BLaER1 (cell line): Measurements from ENCODE around the gene CEP295NL.
"Not testable (repeated sequence)": the region's sequence is repeated elsewhere in the genome, so short reads cannot be mapped to it uniquely, and the experiment has no call there.

ENCODE experiments used
- H3K27ac ChIP-seq: shearing (Covaris generic); formaldehyde crosslinking; 2 replicates; pipeline ENCODE4 v1.8.1; 2022
- H3K27me3 ChIP-seq: shearing (Covaris generic); formaldehyde crosslinking; 2 replicates; pipeline ENCODE4 v1.8.1; 2022
- H3K36me3 ChIP-seq: shearing (Covaris generic); formaldehyde crosslinking; 2 replicates; pipeline ENCODE4 v1.8.1; 2022
- H3K4me1 ChIP-seq: shearing (Covaris generic); formaldehyde crosslinking; 2 replicates; pipeline ENCODE4 v1.8.1; 2022
- H3K4me2 ChIP-seq: shearing (Covaris generic); formaldehyde crosslinking; 2 replicates; pipeline ENCODE4 v1.8.1; 2022
- H3K4me3 ChIP-seq: shearing (Covaris generic); formaldehyde crosslinking; 2 replicates; pipeline ENCODE4 v1.8.1; 2022
- H3K9ac ChIP-seq: shearing (Covaris generic); formaldehyde crosslinking; 2 replicates; pipeline ENCODE4 v1.8.1; 2022
- H3K9me3 ChIP-seq: shearing (Covaris generic); formaldehyde crosslinking; 2 replicates; pipeline ENCODE4 v1.8.1; 2022
- H4K20me1 ChIP-seq: shearing (Covaris generic); formaldehyde crosslinking; 2 replicates; pipeline ENCODE4 v1.8.1; 2022
- Cebpa-rat ChIP-seq: shearing (Covaris generic); IDR thresholded peaks from 2 replicates; pipeline ENCODE4 v1.8.1; 2022

Gene CEP295NL, protein sequence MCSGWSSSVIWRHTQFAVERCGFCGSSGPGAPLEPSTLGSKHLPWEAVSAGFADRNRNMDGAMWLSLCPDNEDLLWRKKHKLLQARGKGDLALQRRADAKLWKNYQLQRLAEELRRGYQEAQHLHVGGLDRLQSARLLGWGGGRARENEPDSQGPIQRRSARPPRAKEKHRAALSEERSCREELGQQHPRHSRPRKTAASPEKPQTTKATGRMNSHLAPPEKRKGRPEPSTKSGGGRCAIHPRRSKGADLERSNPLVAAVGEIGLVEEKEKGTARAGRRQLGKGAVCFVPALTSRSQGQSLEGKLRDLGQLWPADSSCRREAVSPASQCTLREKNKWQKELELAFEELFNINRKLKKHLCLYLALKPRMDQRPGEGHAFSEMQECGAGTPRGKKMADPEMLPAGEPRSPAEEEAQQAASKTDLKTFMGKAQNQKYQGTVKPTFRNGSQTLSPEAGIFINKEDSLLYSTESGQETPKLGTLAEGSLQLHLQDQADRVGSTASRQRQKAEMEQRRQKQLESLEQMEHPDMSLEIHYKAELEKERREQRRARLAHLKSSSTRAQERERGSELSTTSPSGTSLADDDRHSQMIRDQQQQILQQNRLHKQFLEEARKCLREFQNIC

DNA sequence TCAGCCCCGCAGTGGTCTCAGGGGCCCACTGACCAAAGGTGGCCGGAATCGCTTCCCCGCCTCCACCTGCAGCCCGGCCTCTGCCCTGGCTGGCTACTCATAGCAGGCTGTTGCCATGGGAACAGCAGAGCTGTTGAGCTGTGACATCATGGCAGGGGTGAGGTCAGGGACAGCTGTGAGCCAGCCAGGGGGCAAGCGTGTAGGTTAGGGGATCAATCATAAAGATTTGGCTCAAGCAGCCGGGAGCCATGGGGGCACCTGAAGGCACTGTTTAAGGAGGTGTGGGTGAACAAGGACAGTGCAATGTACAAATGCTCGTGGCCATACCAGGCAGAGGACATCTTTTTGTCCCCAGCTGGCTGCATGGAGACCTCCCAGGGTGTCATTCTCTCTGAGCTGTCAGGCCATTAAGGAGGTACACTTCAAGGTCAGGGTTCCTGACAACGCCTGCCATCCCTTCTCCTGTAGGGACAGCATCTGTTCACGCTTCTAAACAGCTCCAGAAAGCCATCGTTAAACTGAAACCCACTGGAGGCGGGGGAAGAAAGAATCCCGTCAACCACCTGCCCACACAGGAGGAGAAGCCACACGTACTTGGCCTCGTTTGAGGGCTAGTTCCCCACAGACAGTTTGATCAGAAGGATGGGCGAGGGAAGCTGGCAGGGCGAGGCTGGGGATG is at the start of gene CEP295NL:
Gene CEP295NL, minus strand, starts transcription at position 101 of the 679 bp plus-strand sequence. CDS start 1,373 bp downstream, outside the sequence.
- peak within 1 kb of the TSS; percentile 40 for H3K27ac ChIP-seq
- no peaks in the 10 kb centered on the region for H3K27me3 ChIP-seq
- H3K4me1 ChIP-seq, result peaks cover 28% of the 10 kb centered on the region
- no peaks in the 10 kb centered on the region for H3K9me3 ChIP-seq
- H4K20me1 ChIP-seq, result peaks cover 99% of the 10 kb centered on the region
- peaks cover 92% of the 10 kb centered on the region for H3K36me3 ChIP-seq
- H3K4me2 ChIP-seq, result peak within 1 kb of the TSS; percentile 50
- TF ChIP-seq Cebpa-rat, result no peak
- H3K4me3 ChIP-seq, result no peak within 1 kb of the TSS
- peak within 1 kb of the TSS; percentile 31 for H3K9ac ChIP-seq

DNA sequence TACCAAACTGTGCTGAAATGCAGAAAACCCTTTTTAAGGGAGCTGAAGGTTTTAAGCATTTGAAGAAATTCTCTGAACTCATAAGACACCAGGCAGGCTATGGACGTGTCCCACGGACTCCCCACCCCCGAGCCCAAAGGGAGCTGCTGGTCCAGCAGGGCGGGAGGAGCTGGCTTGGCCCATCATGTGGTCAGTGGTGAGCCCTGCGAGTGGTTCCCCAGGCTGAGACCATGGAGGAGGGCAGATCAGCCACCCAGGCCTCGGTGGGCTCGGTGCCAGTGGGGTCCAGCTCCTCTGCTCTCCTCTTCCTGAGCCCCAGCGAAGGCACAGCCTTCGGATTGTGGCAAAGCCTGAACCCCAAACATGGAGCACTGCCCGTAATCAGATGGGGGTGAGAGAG is 49.7 kb upstream of the CEP295NL start:
- Histone ChIP-seq H3K36me3 (0 out of 2 replicates have a peak, but pooled peaks cover 5% of the 10 kb centered on the region), H3K4me2 (peak overlapping the region; percentile 89), H3K9me3 (peaks cover 17% of the 10 kb centered on the region), H3K4me3 (peak overlapping the region; percentile 48; the same call in 1 of the 2 replicates), H3K4me1 (peaks cover 42% of the 10 kb centered on the region), H3K9ac (peak overlapping the region; percentile 82), H4K20me1 (no peaks in the 10 kb centered on the region), H3K27me3 (no peaks in the 10 kb centered on the region), H3K27ac (peak overlapping the region; percentile 91)
- TF ChIP-seq Cebpa-rat, result no peak

DNA sequence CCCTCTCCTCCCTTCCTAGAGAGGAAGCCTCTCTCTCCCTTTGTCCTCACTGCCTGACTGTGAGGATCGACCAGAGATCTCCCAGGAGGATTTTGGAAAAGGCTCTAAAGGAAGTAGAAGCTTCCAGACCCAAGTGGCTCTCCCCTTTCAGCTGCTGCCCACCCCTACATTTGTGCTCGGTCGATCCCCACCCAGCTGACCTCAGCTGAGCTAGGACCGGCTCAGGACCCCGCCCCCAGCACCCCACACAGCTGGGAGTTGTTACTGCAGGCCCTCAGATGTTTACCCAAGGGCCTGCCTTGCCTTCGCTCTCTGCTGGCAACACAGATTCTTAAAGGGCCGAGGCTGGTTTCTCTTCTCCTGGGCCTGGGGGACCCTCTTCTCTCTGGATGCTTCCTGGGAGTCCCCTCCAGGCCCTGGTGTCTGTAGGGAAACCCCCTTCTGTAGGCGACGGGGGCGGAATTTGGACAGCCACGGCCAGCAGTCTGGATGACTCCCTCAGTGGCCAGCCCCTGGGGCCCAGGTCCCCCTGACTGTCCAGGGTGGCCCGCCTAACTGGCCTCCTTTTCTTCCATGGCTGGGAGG is 49.1 kb upstream of the CEP295NL start:
- Histone ChIP-seq H3K4me2 (peak overlapping the region; percentile 89), H3K27me3 (no peaks in the 10 kb centered on the region), H3K9me3 (peaks cover 17% of the 10 kb centered on the region), H4K20me1 (no peaks in the 10 kb centered on the region), H3K9ac (peak overlapping the region; percentile 82), H3K36me3 (0 out of 2 replicates have a peak, but pooled peaks cover 5% of the 10 kb centered on the region), H3K27ac (peak overlapping the region; percentile 91), H3K4me3 (peak overlapping the region; percentile 48), H3K4me1 (peaks cover 48% of the 10 kb centered on the region)
- no peak for TF ChIP-seq Cebpa-rat

DNA sequence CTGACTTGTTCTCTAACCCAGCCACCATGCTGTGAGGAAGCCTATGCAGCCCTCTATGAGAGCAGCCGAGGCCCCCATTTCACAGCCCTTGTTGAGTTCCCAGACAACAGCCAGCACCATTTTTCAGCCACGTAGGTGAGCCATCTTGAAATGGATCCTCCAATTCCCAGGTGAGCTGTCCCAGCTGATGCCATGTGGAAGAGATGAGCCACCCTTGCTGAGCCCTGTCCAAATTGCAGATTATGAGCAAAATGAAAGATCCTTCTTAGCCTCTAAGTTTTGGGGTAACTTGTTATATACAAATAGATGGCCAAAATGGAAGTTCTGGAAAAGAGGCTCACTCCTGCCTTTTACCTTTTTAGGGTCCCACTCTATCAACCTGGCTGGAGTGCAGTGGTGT is 47.9 kb upstream of the CEP295NL start:
- H3K4me3 ChIP-seq, result no peak overlapping the region; the same call in 1 of the 2 replicates
- H3K27me3 ChIP-seq, result no peaks in the 10 kb centered on the region
- H3K9me3 ChIP-seq, result peaks cover 17% of the 10 kb centered on the region
- H4K20me1 ChIP-seq, result no peaks in the 10 kb centered on the region
- no peak overlapping the region for H3K27ac ChIP-seq
- 0 out of 2 replicates have a peak, but pooled peaks cover 5% of the 10 kb centered on the region for H3K36me3 ChIP-seq
- H3K9ac ChIP-seq, result no peak overlapping the region
- H3K4me1 ChIP-seq, result peaks cover 60% of the 10 kb centered on the region
- peak overlapping the region; percentile 89; the same call in 1 of the 2 replicates for H3K4me2 ChIP-seq
- no peak for TF ChIP-seq Cebpa-rat

DNA sequence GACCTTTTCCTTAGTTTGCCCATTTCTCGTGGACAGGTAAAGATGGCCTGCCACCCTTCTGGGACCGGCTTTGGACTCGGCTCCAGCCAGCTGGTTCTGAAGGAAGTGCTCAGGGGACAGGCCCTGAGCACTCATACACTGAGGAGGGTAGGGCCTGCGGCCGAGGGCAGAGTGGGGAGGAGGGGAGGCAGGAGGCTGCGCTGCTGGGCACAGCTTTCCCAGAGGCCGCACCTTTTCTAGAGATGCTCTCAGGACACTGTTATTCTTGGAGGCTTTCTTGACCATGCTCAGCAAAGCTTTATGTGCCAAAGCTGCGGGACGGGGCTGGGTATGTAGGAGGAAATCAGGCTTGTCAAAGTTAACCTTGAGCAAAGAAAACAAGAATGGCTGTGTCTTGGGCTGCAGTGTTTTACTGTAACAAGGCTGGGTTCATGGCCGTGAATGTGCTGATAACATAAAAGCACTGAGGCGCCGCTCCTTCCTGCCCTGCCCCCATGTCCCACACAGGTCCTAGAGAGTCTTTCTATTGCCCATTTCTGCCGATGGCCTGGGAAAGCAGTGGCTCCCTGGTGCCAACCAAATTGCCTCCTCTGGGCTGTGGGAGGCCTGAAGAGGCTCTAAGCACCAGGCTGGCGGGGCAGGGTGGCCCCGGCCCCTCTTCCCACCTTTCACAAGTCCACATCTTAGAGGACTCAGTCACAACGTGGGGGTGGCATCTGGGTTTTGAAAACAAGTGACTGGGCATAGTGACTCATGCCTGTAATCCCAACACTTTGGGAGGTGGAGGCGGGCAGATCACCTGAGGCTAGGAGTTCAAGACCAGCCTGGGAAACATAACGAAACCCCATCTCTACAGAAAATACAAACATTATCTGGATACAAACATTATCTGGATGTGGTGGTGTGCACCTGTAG is 44.5 kb upstream of the CEP295NL start:
- TF ChIP-seq Cebpa-rat, result no peak
- peaks cover 70% of the 10 kb centered on the region for H3K4me1 ChIP-seq
- H3K27ac ChIP-seq, result peak overlapping the region; percentile 60
- 0 out of 2 replicates have a peak, but pooled peaks cover 5% of the 10 kb centered on the region for H3K36me3 ChIP-seq
- H3K9me3 ChIP-seq, result peaks cover 17% of the 10 kb centered on the region
- H3K4me2 ChIP-seq, result peak overlapping the region; percentile 85
- H3K9ac ChIP-seq, result 0 out of 2 replicates have a peak overlapping the region, but pooled peaks have one; percentile 15
- no peaks in the 10 kb centered on the region for H4K20me1 ChIP-seq
- H3K27me3 ChIP-seq, result no peaks in the 10 kb centered on the region
- no peak overlapping the region for H3K4me3 ChIP-seq

DNA sequence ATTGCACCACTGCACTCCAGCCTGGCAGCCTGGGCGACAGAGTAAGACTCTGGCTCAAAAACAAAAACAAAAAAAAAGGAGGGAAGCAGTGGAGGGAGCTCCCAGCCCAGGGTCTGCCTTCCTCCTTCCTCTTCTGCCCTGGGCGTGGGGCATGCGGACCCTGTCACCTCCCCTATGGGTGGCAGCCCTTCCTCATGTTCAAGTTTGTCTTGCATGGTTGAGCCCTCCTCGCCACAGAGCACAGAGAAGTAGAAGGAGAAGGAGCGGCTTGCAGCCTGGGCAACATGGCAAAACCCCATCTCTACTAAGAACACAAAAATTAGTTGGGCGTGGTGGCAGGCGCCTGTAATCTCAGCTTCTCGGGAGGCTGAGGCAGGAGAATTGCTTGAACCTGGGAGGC is 43.6 kb upstream of the CEP295NL start:
- TF ChIP-seq Cebpa-rat, result no peak
- Histone ChIP-seq H3K27ac (peak overlapping the region; percentile 60), H4K20me1 (no peaks in the 10 kb centered on the region), H3K4me1 (peaks cover 62% of the 10 kb centered on the region), H3K4me3 (no peak overlapping the region), H3K9me3 (peaks cover 17% of the 10 kb centered on the region), H3K9ac (peak overlapping the region; percentile 45; the same call in 1 of the 2 replicates), H3K36me3 (0 out of 2 replicates have a peak, but pooled peaks cover 5% of the 10 kb centered on the region), H3K4me2 (peak overlapping the region; percentile 85), H3K27me3 (no peaks in the 10 kb centered on the region)

DNA sequence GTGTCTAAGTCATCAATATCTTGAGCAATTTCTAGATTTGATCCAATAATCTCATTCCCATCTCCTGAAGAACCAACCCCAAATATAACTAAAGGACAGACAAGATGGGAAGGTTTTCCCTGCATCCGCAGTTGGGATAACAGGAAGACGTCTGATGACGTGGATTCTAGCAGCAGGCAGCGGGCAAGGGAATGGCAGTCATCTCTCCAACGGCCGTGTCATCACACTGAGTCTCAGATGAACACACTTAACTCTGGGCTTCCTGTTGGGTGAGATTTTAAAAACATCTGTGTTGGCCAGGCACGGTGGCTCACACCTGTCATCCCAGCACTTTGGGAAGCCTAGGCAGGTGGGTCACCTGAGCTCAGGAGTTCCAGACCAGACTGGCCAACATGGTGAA is 43.1 kb upstream of the CEP295NL start:
- no peak overlapping the region for H3K4me3 ChIP-seq
- no peaks in the 10 kb centered on the region for H3K27me3 ChIP-seq
- H3K4me2 ChIP-seq, result peak overlapping the region; percentile 85
- H3K27ac ChIP-seq, result peak overlapping the region; percentile 60
- no peaks in the 10 kb centered on the region for H4K20me1 ChIP-seq
- 0 out of 2 replicates have a peak, but pooled peaks cover 5% of the 10 kb centered on the region for H3K36me3 ChIP-seq
- H3K9me3 ChIP-seq, result peaks cover 15% of the 10 kb centered on the region
- peaks cover 57% of the 10 kb centered on the region for H3K4me1 ChIP-seq
- peak overlapping the region; percentile 45; the same call in 1 of the 2 replicates for H3K9ac ChIP-seq
- no peak for TF ChIP-seq Cebpa-rat

DNA sequence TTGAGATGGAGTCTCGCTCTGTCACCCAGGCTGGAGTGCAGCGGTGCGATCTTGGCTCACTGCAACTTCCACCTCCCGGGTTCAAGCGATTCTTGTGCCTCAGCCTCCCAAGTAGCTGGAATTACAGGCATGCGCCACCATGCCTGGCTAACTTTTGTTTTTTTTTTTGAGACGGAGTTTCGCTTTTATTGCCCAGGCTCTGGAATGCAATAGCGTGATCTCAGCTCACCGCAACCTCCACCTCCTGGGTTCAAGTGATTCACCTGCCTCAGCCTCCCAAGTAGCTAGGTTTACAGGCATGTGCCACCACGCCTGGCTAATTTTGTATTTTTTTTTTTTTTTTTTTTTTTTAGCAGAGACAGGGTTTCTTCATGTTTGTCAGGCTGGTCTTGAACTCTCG is 42.5 kb upstream of the CEP295NL start:
- H3K9ac ChIP-seq, H4K20me1 ChIP-seq, H3K36me3 ChIP-seq, H3K27me3 ChIP-seq, H3K4me3 ChIP-seq, H3K9me3 ChIP-seq: not testable (repeated sequence)
- peak overlapping the region; percentile 85 for H3K4me2 ChIP-seq
- peaks cover 61% of the 10 kb centered on the region for H3K4me1 ChIP-seq
- peak overlapping the region; percentile 60 for H3K27ac ChIP-seq
